Ishikawa (cell line): ENCODE results near the gene ARMC9.

ENCODE experiments used
- CEBPB ChIP-seq: IDR thresholded peaks from 2 replicates; pipeline ENCODE4 v1.6.1; 2012
- CREB1 ChIP-seq: IDR thresholded peaks from 2 replicates; pipeline ENCODE4 v1.6.1; 2012; ENCODE audit warnings: low read depth
- EGR1 ChIP-seq: IDR thresholded peaks from 2 replicates; pipeline ENCODE4 v1.6.1; 2012
- EP300 ChIP-seq: IDR thresholded peaks from 2 replicates; pipeline ENCODE4 v1.6.1; 2012; ENCODE audit warnings: borderline replicate concordance
- FOXM1 ChIP-seq: IDR thresholded peaks from 2 replicates; pipeline ENCODE4 v1.6.1; 2012; ENCODE audit warnings: low read depth, borderline replicate concordance
- NFIC ChIP-seq: IDR thresholded peaks from 2 replicates; pipeline ENCODE4 v1.6.1; 2012
- RAD21 ChIP-seq: IDR thresholded peaks from 2 replicates; pipeline ENCODE4 v1.6.1; 2012; ENCODE audit warnings: low read depth
- TAF1 ChIP-seq: IDR thresholded peaks from 2 replicates; pipeline ENCODE4 v1.6.1; 2012; ENCODE audit warnings: low read depth, mild to moderate bottlenecking
- TCF12 ChIP-seq: IDR thresholded peaks from 2 replicates; pipeline ENCODE4 v1.6.1; 2012; ENCODE audit warnings: low read depth
- TEAD4 ChIP-seq: IDR thresholded peaks from 2 replicates; pipeline ENCODE4 v1.6.1; 2012
- YY1 ChIP-seq: IDR thresholded peaks from 2 replicates; pipeline ENCODE4 v1.6.1; 2012; ENCODE audit warnings: low read depth
- ZBTB7A ChIP-seq: IDR thresholded peaks from 2 replicates; pipeline ENCODE4 v1.6.1; 2012; ENCODE audit warnings: low read depth
- TF ChIP-seq, protein P1 (sequence below): IDR thresholded peaks from 2 replicates; pipeline ENCODE4 v1.6.1; 2012
- TF ChIP-seq, protein P2 (sequence below): IDR thresholded peaks from 2 replicates; pipeline ENCODE4 v1.6.1; 2012
- TF ChIP-seq, protein P3 (sequence below): IDR thresholded peaks from 2 replicates; pipeline ENCODE4 v1.6.1; 2012; ENCODE audit warnings: low read depth, mild to moderate bottlenecking

Gene ARMC9, protein sequence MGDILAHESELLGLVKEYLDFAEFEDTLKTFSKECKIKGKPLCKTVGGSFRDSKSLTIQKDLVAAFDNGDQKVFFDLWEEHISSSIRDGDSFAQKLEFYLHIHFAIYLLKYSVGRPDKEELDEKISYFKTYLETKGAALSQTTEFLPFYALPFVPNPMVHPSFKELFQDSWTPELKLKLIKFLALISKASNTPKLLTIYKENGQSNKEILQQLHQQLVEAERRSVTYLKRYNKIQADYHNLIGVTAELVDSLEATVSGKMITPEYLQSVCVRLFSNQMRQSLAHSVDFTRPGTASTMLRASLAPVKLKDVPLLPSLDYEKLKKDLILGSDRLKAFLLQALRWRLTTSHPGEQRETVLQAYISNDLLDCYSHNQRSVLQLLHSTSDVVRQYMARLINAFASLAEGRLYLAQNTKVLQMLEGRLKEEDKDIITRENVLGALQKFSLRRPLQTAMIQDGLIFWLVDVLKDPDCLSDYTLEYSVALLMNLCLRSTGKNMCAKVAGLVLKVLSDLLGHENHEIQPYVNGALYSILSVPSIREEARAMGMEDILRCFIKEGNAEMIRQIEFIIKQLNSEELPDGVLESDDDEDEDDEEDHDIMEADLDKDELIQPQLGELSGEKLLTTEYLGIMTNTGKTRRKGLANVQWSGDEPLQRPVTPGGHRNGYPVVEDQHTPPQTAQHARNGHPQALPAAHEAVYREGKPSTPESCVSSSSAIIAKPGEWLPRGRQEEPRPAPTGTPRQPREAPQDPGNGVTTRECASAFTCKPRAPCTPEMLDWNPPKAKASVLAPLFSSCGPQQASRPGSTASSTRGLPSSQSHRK

DNA sequence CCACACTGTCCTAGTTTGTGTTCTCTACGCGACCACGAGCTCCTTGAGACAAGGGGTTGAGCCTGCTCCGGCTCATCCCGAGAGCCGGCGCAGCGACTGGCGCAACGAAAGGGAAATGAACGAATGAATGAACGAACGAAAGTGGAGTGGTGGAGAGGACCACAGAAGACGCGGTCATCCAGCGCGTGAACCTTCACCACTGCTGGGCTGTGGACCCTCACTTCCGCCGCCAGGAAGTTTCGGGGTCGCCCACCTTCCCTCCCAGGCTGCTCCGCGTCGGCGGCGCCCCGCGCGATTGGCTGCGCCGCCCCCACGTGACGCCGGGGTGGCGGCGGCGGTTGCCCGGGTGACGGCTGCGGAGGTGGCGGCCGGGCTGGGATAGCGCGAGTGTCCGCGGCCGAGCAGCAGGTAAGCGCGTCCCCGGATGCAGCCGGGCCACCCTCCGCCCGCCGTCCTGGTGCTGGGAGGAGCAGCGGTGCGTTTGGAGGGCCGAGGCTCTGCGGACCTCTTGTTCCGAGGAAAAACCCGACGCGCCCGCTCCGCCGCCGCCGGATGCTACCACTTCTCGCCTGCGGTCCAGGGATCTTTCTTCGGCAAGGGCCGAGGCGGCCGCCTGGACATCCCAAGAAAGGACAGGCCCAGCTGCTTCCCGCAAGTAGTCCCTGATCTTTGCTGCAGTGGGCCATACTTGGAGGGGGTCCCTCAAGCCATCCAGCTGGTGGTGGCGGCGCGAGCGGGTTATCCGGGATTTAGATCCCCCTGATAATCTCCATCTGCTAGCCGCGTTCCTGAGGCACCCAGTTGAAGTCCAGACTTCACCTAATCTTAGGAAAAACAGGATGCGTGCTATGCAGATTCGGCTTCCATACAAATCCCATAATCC lies at the start of gene ARMC9:
TSS of gene ARMC9 (plus strand) at position 341 of the 883 bp plus-strand sequence. CDS start 7,608 bp downstream, outside the sequence.
- TF ChIP-seq CREB1 (no peak), TAF1 (peak; percentile 43), ZBTB7A (peak; percentile 98), YY1 (peak; percentile 18; the same call in 1 of the 2 replicates), EGR1 (peak; percentile 79; the same call in 1 of the 2 replicates)
- TF ChIP-seq, protein P1, sequence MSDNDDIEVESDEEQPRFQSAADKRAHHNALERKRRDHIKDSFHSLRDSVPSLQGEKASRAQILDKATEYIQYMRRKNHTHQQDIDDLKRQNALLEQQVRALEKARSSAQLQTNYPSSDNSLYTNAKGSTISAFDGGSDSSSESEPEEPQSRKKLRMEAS = no peak; the same call in 1 of the 2 replicates
- TF ChIP-seq, protein P2, sequence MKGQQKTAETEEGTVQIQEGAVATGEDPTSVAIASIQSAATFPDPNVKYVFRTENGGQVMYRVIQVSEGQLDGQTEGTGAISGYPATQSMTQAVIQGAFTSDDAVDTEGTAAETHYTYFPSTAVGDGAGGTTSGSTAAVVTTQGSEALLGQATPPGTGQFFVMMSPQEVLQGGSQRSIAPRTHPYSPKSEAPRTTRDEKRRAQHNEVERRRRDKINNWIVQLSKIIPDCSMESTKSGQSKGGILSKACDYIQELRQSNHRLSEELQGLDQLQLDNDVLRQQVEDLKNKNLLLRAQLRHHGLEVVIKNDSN = peak; percentile 99

DNA sequence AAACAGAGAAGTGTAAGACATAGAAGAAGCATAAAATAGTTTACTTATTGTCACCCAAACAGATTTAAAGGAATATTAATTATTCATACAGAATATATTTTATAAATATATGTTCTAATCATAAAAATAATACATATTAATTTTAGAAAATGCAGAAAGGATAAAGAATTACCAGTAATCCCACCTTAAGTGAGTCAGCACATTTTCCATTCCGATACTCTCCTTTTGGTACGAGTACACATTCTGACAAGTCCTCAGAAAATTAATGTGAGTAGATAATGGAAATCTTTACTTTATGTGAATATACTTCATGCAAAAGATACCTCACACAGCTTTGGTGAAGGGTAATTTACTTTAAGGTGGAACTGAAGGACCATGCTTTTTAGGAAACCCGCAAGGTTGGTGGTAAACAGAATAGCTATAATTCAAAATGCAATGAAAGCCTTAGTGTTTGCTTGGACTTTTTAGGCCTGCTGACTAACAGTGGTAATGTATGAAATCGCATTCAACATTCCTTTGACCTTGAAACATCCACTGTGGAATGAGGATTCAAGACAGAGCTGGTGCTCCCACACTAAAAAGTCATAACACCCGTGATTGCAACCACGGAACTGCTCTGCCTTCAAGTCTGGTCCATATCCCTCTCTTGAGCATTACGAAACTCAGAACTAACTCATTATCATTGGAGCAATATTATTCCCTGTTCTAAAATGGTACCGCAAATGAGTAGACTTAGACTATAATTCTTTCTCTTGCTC lies 45.5 kb upstream of the ARMC9 start:
- TF ChIP-seq CEBPB (no peak), NFIC (no peak), CREB1 (no peak), RAD21 (no peak), FOXM1 (no peak), TCF12 (no peak), ZBTB7A (no peak), EGR1 (no peak), TEAD4 (no peak), EP300 (no peak), TAF1 (no peak), YY1 (no peak)
- TF ChIP-seq, protein P2 = no peak
- TF ChIP-seq, protein P1 = no peak
- TF ChIP-seq, protein P3, sequence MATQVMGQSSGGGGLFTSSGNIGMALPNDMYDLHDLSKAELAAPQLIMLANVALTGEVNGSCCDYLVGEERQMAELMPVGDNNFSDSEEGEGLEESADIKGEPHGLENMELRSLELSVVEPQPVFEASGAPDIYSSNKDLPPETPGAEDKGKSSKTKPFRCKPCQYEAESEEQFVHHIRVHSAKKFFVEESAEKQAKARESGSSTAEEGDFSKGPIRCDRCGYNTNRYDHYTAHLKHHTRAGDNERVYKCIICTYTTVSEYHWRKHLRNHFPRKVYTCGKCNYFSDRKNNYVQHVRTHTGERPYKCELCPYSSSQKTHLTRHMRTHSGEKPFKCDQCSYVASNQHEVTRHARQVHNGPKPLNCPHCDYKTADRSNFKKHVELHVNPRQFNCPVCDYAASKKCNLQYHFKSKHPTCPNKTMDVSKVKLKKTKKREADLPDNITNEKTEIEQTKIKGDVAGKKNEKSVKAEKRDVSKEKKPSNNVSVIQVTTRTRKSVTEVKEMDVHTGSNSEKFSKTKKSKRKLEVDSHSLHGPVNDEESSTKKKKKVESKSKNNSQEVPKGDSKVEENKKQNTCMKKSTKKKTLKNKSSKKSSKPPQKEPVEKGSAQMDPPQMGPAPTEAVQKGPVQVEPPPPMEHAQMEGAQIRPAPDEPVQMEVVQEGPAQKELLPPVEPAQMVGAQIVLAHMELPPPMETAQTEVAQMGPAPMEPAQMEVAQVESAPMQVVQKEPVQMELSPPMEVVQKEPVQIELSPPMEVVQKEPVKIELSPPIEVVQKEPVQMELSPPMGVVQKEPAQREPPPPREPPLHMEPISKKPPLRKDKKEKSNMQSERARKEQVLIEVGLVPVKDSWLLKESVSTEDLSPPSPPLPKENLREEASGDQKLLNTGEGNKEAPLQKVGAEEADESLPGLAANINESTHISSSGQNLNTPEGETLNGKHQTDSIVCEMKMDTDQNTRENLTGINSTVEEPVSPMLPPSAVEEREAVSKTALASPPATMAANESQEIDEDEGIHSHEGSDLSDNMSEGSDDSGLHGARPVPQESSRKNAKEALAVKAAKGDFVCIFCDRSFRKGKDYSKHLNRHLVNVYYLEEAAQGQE = no peak

DNA sequence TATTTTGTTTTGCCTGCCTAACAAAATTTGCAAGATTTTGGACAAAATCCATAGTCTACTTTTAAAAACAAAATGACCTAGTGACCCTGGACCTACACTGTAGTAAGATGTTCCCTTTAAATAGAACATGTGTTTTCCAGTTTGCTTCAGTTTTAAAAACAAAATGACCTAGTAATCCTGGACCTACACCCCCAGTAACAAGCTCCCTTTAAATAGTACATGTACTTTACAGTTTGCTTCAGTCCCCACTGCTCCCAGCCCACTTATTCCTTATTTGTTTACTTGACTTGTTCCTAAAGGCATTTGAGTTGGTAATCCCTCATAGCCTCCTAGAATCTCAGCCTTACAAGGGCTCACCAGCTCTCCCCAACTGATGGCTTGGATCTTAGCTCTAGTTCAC lies 39.1 kb upstream of the ARMC9 start:
- no peak for TF ChIP-seq RAD21
- TF ChIP-seq FOXM1 = no peak
- no peak for TF ChIP-seq TCF12
- TF ChIP-seq YY1 = no peak
- no peak for TF ChIP-seq ZBTB7A
- no peak for TF ChIP-seq EGR1
- TF ChIP-seq CEBPB = no peak
- no peak for TF ChIP-seq TAF1
- no peak for TF ChIP-seq TEAD4
- TF ChIP-seq CREB1 = no peak
- no peak for TF ChIP-seq NFIC
- TF ChIP-seq, protein P3 = no peak
- TF ChIP-seq, protein P2 = no peak
- TF ChIP-seq EP300 = no peak

DNA sequence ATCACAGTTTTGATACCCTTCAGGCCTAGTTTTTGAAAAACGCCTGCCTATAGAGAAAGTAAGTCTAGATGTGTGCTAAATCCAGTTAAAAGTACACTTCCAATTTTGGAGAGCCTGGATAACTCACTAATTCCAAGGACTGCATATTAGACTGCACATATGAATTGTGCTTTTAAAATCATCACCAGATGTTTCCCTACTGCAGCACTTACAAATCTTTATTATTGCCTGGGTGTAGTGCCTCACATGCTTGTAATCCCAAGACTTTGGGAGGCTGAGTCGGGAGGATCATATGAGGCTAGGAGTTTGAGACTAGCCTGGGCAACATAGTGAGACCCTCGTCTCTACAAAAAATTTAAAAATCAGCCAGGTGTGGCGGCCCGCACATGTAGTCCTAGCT lies 37.7 kb upstream of the ARMC9 start:
- no peak for TF ChIP-seq YY1
- TF ChIP-seq TCF12 = no peak
- TF ChIP-seq, protein P2 = no peak
- no peak for TF ChIP-seq TEAD4
- TF ChIP-seq, protein P3 = no peak
- no peak for TF ChIP-seq CREB1
- no peak for TF ChIP-seq EGR1
- no peak for TF ChIP-seq RAD21
- TF ChIP-seq NFIC = no peak
- TF ChIP-seq CEBPB = no peak
- no peak for TF ChIP-seq TAF1
- no peak for TF ChIP-seq EP300
- no peak for TF ChIP-seq FOXM1
